Measurements from ENCODE around the gene QSOX2.

Gene QSOX2

DNA sequence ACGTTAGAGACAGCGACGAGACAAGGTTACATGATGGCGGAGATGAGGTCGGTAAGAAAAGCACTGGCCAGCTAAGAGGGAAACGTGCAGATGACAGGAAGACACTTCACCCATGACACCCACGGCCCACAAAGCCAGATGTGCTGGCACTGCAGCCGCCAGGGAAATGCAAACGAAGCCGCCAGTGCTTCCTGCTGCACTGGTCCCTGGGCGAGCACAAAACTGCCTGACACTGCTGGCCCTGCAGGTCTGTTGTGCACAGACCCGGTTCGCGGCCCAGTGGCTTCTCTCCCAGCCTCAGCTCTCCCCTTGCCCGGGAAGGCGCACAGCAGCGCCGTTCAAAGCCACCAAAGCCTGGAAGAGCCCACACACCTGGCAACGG is 20.3 kb downstream of the QSOX2 start:
- H3K27me3 Mint-ChIP-seq (ENCODE audit: low read depth): no peaks in the 10 kb centered on the region
- no peak overlapping the region for H3K27ac Mint-ChIP-seq
- H3K4me1 Mint-ChIP-seq (ENCODE audit: low read depth): peaks cover 6% of the 10 kb centered on the region
- peaks cover 19% of the 10 kb centered on the region for H3K36me3 Mint-ChIP-seq (ENCODE audit: low read depth)
- no peaks in the 10 kb centered on the region for H3K9me3 Mint-ChIP-seq
- no peak overlapping the region for H3K4me3 Mint-ChIP-seq
- DNase-seq (ENCODE audit: low spot score): no peak

DNA sequence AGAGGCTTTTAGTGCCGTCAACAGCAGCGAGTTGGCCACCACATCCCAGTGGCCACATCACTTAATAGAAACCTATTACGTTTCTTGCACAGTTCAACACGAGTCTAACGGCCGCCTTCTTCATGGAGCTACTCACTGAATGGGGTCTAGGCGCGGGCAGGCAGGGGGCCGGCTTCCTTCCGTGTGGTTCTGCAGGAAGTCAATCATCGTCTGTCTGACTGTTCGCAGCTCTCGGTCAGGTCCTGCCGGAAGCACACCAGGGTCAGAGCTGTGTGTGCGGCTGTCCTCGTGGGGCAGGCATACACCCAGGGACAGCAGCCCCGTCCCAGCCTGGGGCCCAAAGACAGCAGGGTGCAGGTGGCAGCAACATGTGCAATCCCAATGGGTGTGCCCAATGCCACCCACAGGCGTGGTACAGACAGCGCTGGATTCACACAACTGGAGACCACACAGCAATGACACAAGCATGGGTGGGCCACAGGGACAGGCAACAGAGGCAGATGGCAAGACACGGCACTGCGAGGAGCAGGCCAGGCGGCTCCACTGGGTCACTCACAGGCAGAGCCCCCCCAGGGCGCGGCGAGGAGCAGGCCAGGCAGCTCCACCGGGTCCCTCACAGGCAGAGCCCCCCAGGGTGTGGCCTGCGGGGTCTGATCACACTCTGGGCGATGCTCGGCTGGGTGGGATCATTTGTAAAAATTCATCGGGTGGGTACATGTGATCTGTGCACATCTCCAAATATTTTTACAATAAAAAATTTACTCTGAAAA is 21.6 kb downstream of the QSOX2 start:
- H3K36me3 Mint-ChIP-seq (ENCODE audit: low read depth): peaks cover 19% of the 10 kb centered on the region
- no peaks in the 10 kb centered on the region for H3K27me3 Mint-ChIP-seq (ENCODE audit: low read depth)
- DNase-seq (ENCODE audit: low spot score): no peak
- no peak overlapping the region for H3K27ac Mint-ChIP-seq
- peaks cover 4% of the 10 kb centered on the region for H3K4me1 Mint-ChIP-seq (ENCODE audit: low read depth)
- no peaks in the 10 kb centered on the region for H3K9me3 Mint-ChIP-seq
- no peak overlapping the region for H3K4me3 Mint-ChIP-seq

DNA sequence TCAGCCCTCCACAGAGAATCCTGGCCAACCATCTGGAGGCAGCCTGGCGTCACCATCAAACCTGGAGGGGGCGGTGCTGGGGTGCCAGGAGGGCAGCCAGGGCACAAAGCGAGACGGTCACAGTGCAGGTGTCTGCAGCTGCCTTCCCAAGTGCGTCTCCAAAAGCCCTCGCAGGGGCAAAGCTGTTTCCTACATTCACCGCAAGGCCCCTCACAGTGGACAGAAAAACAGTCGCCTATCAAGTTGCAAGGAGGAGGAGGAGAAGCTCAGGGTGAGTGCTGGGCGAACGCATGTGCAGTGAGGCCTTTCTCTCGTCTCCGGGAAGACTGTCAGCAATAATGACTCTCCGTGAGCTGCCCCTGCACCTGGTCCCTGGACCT is 22.7 kb downstream of the QSOX2 start:
- peaks cover under 1% of the 10 kb centered on the region for H3K4me1 Mint-ChIP-seq (ENCODE audit: low read depth)
- no peak overlapping the region for H3K27ac Mint-ChIP-seq
- H3K27me3 Mint-ChIP-seq (ENCODE audit: low read depth): no peaks in the 10 kb centered on the region
- H3K9me3 Mint-ChIP-seq: no peaks in the 10 kb centered on the region
- peaks cover 17% of the 10 kb centered on the region for H3K36me3 Mint-ChIP-seq (ENCODE audit: low read depth)
- no peak for DNase-seq (ENCODE audit: low spot score)
- no peak overlapping the region for H3K4me3 Mint-ChIP-seq

DNA sequence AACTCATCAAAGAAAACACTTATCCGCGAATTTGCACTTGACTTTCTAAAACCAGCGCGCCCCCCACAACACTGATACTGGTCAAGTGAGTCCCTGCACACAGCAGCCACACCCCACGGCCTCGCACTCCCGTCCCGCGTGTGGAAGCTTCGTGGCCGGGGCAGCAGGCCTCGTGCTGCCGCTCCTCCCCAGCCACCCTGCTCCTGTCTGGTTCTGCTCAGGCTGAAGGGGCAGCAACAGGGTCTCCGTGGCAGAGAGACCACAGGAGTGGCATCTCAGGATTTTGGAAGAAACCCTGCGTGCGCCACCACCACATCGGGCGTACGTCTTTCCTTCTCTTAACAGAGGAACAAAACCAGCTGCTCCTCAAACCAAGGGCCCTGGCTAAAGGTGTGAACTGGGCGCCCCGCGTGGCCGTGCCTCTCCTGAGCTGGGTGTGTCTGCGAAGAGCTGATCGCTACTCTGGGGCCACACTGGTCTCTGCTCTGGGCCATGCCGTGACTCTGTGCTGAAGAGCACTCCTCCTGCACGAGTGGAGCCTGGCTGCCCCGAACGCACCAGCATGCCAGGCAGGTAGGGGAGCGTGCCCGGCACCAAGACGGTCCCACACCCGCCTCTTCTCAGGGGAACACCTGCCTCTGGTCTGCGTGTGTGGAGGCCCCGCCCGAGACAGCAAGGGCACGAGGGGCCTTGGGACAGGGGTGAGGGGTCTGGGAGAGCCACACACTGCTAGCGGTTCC is 23.3 kb downstream of the QSOX2 start:
- Mint-ChIP-seq H3K4me3 (no peak overlapping the region), H3K4me1 (ENCODE audit: low read depth) (no peaks in the 10 kb centered on the region), H3K27me3 (ENCODE audit: low read depth) (no peaks in the 10 kb centered on the region), H3K36me3 (ENCODE audit: low read depth) (peaks cover 16% of the 10 kb centered on the region), H3K27ac (no peak overlapping the region), H3K9me3 (no peaks in the 10 kb centered on the region)
- no peak for DNase-seq (ENCODE audit: low spot score)

DNA sequence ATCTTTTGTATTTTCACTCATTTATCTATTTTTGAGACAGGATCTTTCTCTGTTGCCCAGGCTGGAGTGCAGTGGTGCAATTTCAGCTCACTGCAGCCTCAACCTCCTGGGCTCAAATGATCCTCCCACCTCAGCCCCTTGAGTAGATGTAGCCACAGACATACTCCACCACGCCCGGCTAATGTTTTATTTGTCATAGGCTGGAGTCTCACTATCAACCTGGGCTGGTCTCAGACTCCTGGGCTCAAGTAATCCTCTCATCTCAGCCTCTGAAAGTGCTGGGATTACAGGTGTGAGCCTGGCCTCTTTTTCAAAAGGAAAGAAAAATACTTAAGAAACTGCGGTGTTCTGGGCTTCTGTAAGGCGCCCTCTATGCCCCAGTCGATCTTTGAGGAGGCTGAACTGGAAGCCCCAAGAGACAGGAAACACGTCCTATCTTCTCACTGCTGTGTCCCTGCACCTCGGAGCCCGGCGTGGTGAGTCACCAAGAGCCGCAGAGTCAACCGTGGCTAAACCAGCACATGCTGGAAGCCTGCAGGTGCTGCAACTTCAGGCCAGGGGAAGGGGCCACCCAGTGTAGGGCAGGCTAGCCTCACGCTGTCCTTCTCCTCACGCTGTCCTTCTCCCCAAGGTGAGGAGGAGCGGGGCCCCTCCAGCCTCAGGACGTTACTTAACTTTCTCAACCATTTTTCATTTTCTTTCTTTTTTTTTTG is 25.4 kb downstream of the QSOX2 start:
- no peak for DNase-seq (ENCODE audit: low spot score)
- Mint-ChIP-seq H3K9me3 (no peaks in the 10 kb centered on the region), H3K36me3 (ENCODE audit: low read depth) (peaks cover 25% of the 10 kb centered on the region), H3K27ac (peak overlapping the region; percentile 65), H3K4me1 (ENCODE audit: low read depth) (no peaks in the 10 kb centered on the region), H3K4me3 (no peak overlapping the region), H3K27me3 (ENCODE audit: low read depth) (no peaks in the 10 kb centered on the region)

DNA sequence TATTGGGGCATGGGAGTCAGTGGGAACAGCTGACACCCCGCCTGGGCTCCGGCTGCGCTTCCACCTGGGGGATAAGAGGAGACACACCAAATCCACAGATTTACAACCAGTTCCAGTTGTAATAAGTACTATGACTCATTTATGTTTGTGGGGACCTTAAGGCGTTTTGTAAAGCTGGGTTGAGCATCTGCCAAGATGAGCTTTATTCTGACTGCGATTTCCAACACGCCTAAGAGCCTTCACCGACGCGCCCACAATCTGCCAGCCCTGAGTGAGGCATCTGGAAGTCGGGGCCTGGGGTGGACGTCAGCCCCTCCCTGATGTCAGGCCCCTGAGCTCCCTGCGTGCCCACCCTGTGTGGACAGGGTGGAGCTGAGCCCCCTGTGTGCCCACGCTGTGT is 26.3 kb downstream of the QSOX2 start:
- Mint-ChIP-seq H3K36me3 (ENCODE audit: low read depth) (peaks cover 31% of the 10 kb centered on the region), H3K4me3 (no peak overlapping the region), H3K27ac (no peak overlapping the region), H3K27me3 (ENCODE audit: low read depth) (no peaks in the 10 kb centered on the region), H3K4me1 (ENCODE audit: low read depth) (no peaks in the 10 kb centered on the region), H3K9me3 (no peaks in the 10 kb centered on the region)
- no peak for DNase-seq (ENCODE audit: low spot score)

DNA sequence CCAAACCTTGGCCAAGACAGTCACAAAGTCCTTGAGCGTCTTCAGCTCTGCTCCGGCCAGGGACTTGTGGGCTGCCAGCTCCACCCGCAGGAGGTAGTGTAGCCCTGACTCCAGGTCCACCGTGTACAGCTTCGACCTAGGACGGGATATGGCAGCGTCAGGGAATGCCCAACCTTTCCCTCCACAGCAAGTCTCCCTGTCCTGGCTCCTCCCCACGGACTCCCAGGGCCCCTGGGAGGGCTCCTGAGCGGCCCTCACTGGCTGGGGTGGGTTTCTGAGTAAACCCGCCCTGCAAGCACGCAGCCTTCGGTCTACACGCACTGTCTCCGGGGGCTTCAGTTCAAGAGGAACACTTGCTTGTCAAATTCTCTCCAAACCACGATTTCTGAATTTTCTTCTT is 26.9 kb downstream of the QSOX2 start:
- Mint-ChIP-seq H3K9me3 (peaks cover 3% of the 10 kb centered on the region), H3K27ac (no peak overlapping the region), H3K36me3 (ENCODE audit: low read depth) (peaks cover 35% of the 10 kb centered on the region), H3K27me3 (ENCODE audit: low read depth) (no peaks in the 10 kb centered on the region), H3K4me3 (no peak overlapping the region), H3K4me1 (ENCODE audit: low read depth) (no peaks in the 10 kb centered on the region)
- DNase-seq (ENCODE audit: low spot score): no peak

DNA sequence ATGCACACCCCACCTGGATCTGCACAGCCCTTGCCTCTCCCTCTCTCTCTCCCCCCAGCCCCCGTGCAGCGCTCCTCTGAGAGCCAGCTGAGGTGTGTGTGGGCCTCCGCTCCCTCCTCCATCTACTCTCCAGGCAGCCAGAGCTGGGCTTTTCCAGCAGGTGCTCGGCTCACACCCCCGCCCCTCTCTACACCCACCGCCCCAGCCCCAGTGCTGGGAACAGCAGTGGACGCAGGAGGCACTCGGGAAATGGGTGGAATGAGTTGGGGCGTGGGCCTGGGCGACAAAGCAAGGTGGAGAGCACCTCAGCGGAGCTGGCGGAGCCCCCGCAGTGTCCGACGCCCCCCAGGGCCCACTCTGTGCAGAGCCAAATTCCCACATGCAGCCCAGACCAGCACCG is 27.3 kb downstream of the QSOX2 start:
- peaks cover 4% of the 10 kb centered on the region for H3K9me3 Mint-ChIP-seq
- DNase-seq (ENCODE audit: low spot score): no peak
- H3K27ac Mint-ChIP-seq: no peak overlapping the region
- H3K4me3 Mint-ChIP-seq: no peak overlapping the region
- no peaks in the 10 kb centered on the region for H3K4me1 Mint-ChIP-seq (ENCODE audit: low read depth)
- no peaks in the 10 kb centered on the region for H3K27me3 Mint-ChIP-seq (ENCODE audit: low read depth)
- H3K36me3 Mint-ChIP-seq (ENCODE audit: low read depth): peaks cover 38% of the 10 kb centered on the region

DNA sequence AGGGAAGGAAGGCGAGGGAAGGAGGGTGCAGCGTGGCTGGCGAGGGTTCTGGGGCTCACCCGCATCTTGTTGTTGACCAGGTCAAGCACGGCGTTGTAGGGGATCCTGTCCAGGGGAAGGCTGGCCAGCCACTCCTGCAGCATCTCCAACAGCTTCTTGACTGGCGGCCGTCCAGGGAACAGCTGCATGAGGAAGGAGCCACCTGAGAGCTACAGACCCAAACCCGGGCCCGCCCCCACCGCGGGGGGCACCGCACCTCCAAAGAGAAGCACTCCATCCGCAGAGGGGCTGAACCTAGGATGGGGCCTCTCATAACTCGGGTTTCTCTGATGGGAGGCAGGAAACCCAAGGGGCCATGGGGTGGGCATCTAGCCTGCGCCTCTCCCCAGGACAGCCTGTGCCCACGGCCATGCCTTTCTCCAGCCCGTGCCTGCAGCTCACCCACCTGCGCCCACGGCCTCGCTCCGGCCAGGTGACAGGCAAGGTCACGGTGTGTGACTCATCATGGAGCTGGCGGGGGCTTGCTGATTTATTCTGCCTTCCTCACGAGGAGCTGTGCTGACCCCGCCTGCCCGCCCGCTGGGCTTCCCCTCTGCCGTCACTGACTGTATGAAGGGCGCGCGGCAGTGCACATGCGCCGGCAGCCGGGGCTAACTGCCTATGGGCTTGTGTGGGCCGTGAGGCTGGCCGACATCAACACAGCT is 28.9 kb downstream of the QSOX2 start:
- Mint-ChIP-seq H3K36me3 (ENCODE audit: low read depth) (peaks cover 38% of the 10 kb centered on the region), H3K4me3 (no peak overlapping the region), H3K27ac (no peak overlapping the region), H3K9me3 (peaks cover 4% of the 10 kb centered on the region), H3K27me3 (ENCODE audit: low read depth) (no peaks in the 10 kb centered on the region), H3K4me1 (ENCODE audit: low read depth) (no peaks in the 10 kb centered on the region)
- no peak for DNase-seq (ENCODE audit: low spot score)

DNA sequence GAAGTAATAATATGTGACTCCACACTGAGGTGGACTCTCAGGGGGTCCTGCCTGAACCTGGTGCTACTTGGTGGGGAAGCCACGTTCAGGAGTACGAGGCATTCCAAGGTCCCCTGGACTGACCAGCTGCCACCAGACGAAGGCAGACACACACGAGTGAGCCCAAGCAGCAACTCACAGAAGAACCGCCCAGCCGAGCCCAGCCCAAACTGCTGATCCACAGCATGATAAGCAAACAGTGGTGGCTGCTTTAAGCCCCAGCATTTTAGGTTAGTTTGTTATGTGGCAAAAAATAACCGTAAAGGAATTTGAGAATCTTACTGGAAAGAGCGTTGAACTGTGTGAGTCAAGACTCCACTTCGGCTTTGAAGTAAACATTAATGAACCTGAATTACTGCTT is 31.9 kb downstream of the QSOX2 start:
- no peak overlapping the region for H3K27ac Mint-ChIP-seq
- peaks cover 34% of the 10 kb centered on the region for H3K36me3 Mint-ChIP-seq (ENCODE audit: low read depth)
- no peaks in the 10 kb centered on the region for H3K4me1 Mint-ChIP-seq (ENCODE audit: low read depth)
- DNase-seq (ENCODE audit: low spot score): no peak
- peaks cover 4% of the 10 kb centered on the region for H3K9me3 Mint-ChIP-seq
- H3K4me3 Mint-ChIP-seq: no peak overlapping the region
- H3K27me3 Mint-ChIP-seq (ENCODE audit: low read depth): no peaks in the 10 kb centered on the region

DNA sequence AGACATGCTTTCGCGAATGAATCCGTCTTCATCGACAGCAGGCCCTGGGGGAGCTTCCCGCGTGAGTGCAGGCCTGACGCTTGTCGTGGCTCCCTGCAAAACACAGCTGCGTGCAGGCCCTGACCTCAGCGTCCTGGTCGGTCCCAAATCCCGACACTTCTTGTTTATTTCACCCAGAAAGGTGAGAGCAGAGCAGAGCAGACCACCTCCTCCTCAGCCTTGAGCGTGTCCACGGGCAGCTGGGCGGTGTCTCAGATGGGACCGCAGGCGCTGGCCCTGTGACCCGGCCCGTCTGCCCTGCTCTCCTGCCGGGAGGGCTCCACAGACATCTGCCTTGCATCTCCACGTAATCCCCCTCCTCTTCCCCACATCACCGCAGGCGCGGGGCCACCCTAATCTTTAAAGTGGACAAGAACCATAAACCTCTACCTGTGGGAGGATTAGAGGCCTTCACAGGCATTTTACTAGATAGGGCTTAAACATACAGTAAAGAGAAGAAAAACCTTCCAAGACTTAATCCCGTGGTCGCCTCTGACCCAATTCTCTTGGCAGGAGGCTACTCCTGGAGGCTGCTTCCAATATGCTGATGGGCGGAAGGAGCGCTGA is 33.2 kb downstream of the QSOX2 start:
- H3K9me3 Mint-ChIP-seq: peaks cover 4% of the 10 kb centered on the region
- no peak overlapping the region for H3K4me3 Mint-ChIP-seq
- no peak overlapping the region for H3K27ac Mint-ChIP-seq
- DNase-seq (ENCODE audit: low spot score): no peak
- H3K4me1 Mint-ChIP-seq (ENCODE audit: low read depth): no peaks in the 10 kb centered on the region
- H3K36me3 Mint-ChIP-seq (ENCODE audit: low read depth): peaks cover 34% of the 10 kb centered on the region
- H3K27me3 Mint-ChIP-seq (ENCODE audit: low read depth): no peaks in the 10 kb centered on the region

DNA sequence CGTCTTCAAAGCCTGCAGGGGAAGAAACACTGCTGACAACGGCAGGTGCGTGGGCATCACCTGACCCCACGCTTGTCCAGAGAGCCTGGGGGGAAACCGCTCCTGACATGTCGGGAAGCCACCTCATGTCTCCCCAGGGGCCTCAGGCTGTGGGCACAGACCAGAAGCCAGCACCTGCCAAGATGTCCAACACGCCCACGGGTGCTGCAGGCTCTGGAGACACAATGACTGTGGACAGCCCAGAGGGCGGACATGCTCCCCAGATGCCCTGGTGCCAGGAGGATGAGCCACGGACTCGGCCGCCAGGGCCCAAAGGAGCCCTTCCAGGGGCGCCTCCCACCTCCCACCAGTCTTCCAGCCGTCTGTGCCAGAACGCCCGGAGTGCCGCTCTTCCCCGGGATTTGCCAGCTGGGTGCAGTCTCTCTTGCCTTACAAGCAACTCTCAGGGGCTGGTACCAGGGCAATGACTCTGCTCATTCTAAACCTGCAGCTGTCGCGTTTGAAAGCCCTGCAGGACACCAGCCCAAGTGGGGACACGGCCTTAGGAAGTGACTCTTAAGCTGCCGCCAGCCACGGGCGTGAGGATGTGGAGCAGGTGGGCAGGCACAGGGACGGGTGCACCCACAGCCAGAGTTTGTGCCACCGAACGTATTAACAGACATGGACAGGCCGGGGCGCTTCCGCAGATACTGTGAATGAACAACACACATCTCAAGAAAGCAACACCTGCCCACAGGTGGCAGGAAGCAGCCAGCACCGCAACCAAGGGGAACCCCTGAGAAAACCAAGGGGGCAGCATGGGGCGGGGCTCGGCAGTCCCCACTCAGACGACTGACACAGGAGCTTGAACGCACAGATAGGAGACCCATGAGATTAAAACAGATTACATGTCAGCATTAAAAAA is 33.9 kb downstream of the QSOX2 start:
- Mint-ChIP-seq H3K4me1 (ENCODE audit: low read depth) (no peaks in the 10 kb centered on the region), H3K4me3 (no peak overlapping the region), H3K27ac (no peak overlapping the region), H3K9me3 (peaks cover 4% of the 10 kb centered on the region), H3K27me3 (ENCODE audit: low read depth) (no peaks in the 10 kb centered on the region), H3K36me3 (ENCODE audit: low read depth) (peaks cover 36% of the 10 kb centered on the region)
- DNase-seq (ENCODE audit: low spot score): no peak

DNA sequence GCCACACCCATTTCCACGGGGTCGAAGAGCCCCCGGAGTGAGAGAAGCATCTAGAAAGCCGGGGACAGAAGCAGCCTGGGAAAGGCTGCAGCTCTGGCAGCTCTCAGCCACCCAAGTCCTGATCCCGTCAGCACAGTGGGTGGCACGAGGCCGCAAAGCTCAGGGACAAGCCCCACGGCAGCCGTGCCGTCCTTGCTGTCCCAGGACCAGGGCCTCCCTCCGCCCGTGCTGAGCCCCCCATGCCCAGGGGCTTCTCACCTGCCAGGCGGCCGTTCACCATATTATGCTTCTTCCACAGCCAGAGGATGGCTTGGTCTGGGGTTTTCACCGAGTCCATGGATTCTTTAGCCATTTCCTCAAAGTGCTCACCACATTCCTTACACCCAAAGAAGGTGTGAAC is 34.6 kb downstream of the QSOX2 start:
- DNase-seq (ENCODE audit: low spot score): no peak
- Mint-ChIP-seq H3K9me3 (peaks cover 4% of the 10 kb centered on the region), H3K27me3 (ENCODE audit: low read depth) (peaks cover 2% of the 10 kb centered on the region), H3K4me3 (no peak overlapping the region), H3K36me3 (ENCODE audit: low read depth) (peaks cover 35% of the 10 kb centered on the region), H3K27ac (no peak overlapping the region), H3K4me1 (ENCODE audit: low read depth) (no peaks in the 10 kb centered on the region)

All from T-helper 2 cell treated with Interferon-gamma antibody and Interleukin-4, amounts not matched to agents 5 μg/mL and 100 μg/mL, for 36 hours (primary cell).